HepG2 (cell line): Measurements from ENCODE around the gene CHD9. TPM values are rescaled to one million over a fixed set of nuclear protein-coding genes. Genes with fewer than 3 reads are reported as not detected.

ENCODE experiments used
- BRD4 ChIP-seq: sonication (generic); formaldehyde crosslinking; IDR thresholded peaks from 2 replicates; pipeline ENCODE4 v1.4.0; 2020; ENCODE audit warnings: missing genetic modification reagents
- CCDC6 ChIP-seq: sonication (generic); formaldehyde crosslinking; IDR thresholded peaks from 2 replicates; pipeline ENCODE4 v1.8.1; 2022; ENCODE audit warnings: mild to moderate bottlenecking, missing genetic modification reagents, moderate library complexity
- EED ChIP-seq: sonication (generic); formaldehyde crosslinking; IDR thresholded peaks from 2 replicates; pipeline ENCODE4 v1.5.0; 2020; ENCODE audit warnings: mild to moderate bottlenecking, missing genetic modification reagents
- HHEX ChIP-seq: IDR thresholded peaks from 2 replicates; pipeline ENCODE4 v1.6.1; 2016; ENCODE audit warnings: control low read depth
- ISX ChIP-seq: sonication (generic); formaldehyde crosslinking; conservative IDR thresholded peaks from 2 replicates; pipeline ENCODE4 v1.5.0; 2020; ENCODE audit warnings: missing genetic modification reagents
- MTERF4 ChIP-seq: sonication (generic); formaldehyde crosslinking; IDR thresholded peaks from 2 replicates; pipeline ENCODE4 v1.8.0; 2023; ENCODE audit warnings: mild to moderate bottlenecking, missing genetic modification reagents
- NFYC ChIP-seq: IDR thresholded peaks from 2 replicates; pipeline ENCODE4 v1.6.1; 2016; ENCODE audit warnings: missing genetic modification reagents, missing compliant biosample characterization
- RAD21 ChIP-seq: fragments of 450-650 bp; formaldehyde crosslinking; IDR thresholded peaks from 2 replicates; pipeline ENCODE4 v1.5.0; 2020; ENCODE audit warnings: mild to moderate bottlenecking
- RXRA ChIP-seq: sonication (generic); formaldehyde crosslinking; IDR thresholded peaks from 2 replicates; pipeline ENCODE4 v1.5.1; 2020; ENCODE audit warnings: missing genetic modification reagents
- WIZ ChIP-seq: sonication (generic); formaldehyde crosslinking; IDR thresholded peaks from 2 replicates; pipeline ENCODE4 v1.5.1; 2020; ENCODE audit warnings: mild to moderate bottlenecking, missing genetic modification reagents
- ZBTB38 ChIP-seq: sonication (generic); formaldehyde crosslinking; IDR thresholded peaks from 2 replicates; pipeline ENCODE4 v1.5.1; 2020; ENCODE audit warnings: mild to moderate bottlenecking, missing genetic modification reagents
- ZBTB40 ChIP-seq, 2 experiments: fragments of 450-650 bp in 1 of 2; sonication (generic) in 1 of 2; formaldehyde crosslinking in 1 of 2; IDR thresholded peaks; 2 replicates each; pipeline versions ENCODE4 v1.6.1 to v1.8.0; 2016 to 2022; ENCODE audit warnings: antibody characterized with exemption in 1 of 2, mild to moderate bottlenecking in 1 of 2, missing genetic modification reagents in 1 of 2
- ZNF253 ChIP-seq: sonication (generic); formaldehyde crosslinking; IDR thresholded peaks from 2 replicates; pipeline ENCODE4 v1.8.0; 2022; ENCODE audit warnings: mild to moderate bottlenecking, missing genetic modification reagents, borderline replicate concordance
- ZNF441 ChIP-seq: sonication (generic); formaldehyde crosslinking; IDR thresholded peaks from 2 replicates; pipeline ENCODE4 v1.7.0; 2021; ENCODE audit warnings: missing genetic modification reagents, borderline replicate concordance
- ZNF598 ChIP-seq: sonication (generic); formaldehyde crosslinking; IDR thresholded peaks from 2 replicates; pipeline ENCODE4 v1.5.1; 2020; ENCODE audit warnings: mild to moderate bottlenecking, missing genetic modification reagents, borderline replicate concordance
- ZNF75D ChIP-seq: sonication (generic); formaldehyde crosslinking; IDR thresholded peaks from 2 replicates; pipeline ENCODE4 v1.8.1; 2023; ENCODE audit warnings: missing genetic modification reagents, mild to moderate bottlenecking, borderline replicate concordance
- ZSCAN5A ChIP-seq: sonication (generic); formaldehyde crosslinking; IDR thresholded peaks from 2 replicates; pipeline ENCODE4 v1.8.0; 2022; ENCODE audit warnings: mild to moderate bottlenecking, missing genetic modification reagents, borderline replicate concordance
- polyA plus RNA-seq, 8 experiments: library from polyadenylated mRNA; depleted of rRNA in 3 of 8; stranded (reverse) in 7 of 8; unstranded in 1 of 8; fragments of >200 nt; fragmentation: Illumina TruSeq in 4 of 8; extraction: Trizol in 4 of 8; gene quantifications; 2 replicates each; pipeline versions ENCODE4 v1.2.1 to v1.2.3, GENCODE V29; 2011 to 2016; ENCODE audit warnings: low read depth in 4 of 8, missing spikeins in 1 of 8, mixed read lengths in 1 of 8; ENCODE audit not compliant: insufficient read depth in 1 of 8
- total RNA-seq, 5 experiments: library from RNA; depleted of rRNA; stranded (reverse); fragments of >200 nt; fragmentation: Illumina TruSeq; extraction: Trizol; gene quantifications; 2 replicates each; pipeline ENCODE4 v1.2.3, GENCODE V29; 2016; ENCODE audit warnings: low read depth in 1 of 5

Gene CHD9
- total and polyA plus RNA-seq, 2 of the 13 experiments (the other 11 are each of a cell fraction or from before 2014, with no cell fraction given): 23.4 to 27.7 TPM

GRCh38 chr16:53054670-53055485, at the start of gene CHD9 (continued):
- TF ChIP-seq ZBTB40 (IDR thresholded peaks at IDR 0.05): no peak
- TF ChIP-seq ZBTB40 (CRISPR knock-in tag; IDR thresholded peaks at IDR 0.05): peak; percentile 93
- TF ChIP-seq BRD4 (CRISPR knock-in tag): peak; percentile 29; the same call in 1 of the 2 replicates
- TF ChIP-seq RXRA: peak; percentile 94
- TF ChIP-seq NFYC: peak; percentile 58; the same call in 1 of the 2 replicates
- peak; percentile 72 for TF ChIP-seq ZBTB38
- TF ChIP-seq ZNF598 (CRISPR knock-in tag): peak; percentile 97
- TF ChIP-seq HHEX (CRISPR knock-in tag): no peak
- peak; percentile 91; the same call in 1 of the 2 replicates for TF ChIP-seq ZSCAN5A (CRISPR knock-in tag)
- TF ChIP-seq CCDC6 (CRISPR knock-in tag): peak; percentile 99
- peak; percentile 56; the same call in 1 of the 2 replicates for TF ChIP-seq ZNF441 (CRISPR knock-in tag)
- TF ChIP-seq ZNF75D (CRISPR knock-in tag): peak; percentile 55; the same call in 1 of the 2 replicates
- peak; percentile 100 for TF ChIP-seq RAD21 (CRISPR knock-in tag)
- peak; percentile 98 for TF ChIP-seq MTERF4
- TF ChIP-seq WIZ: peak; percentile 47; the same call in 1 of the 2 replicates
- peak; percentile 78 for TF ChIP-seq ISX (CRISPR knock-in tag)
- TF ChIP-seq EED (CRISPR knock-in tag): peak; percentile 79; the same call in 1 of the 2 replicates
- TF ChIP-seq ZNF253 (CRISPR knock-in tag): peak; percentile 69; the same call in 1 of the 2 replicates
